CD4-positive, alpha-beta T cell treated with Interleukin-4 for 4 hours (primary cell): ENCODE data around the gene BPNT1.
"Not testable (repeated sequence)": the region's sequence is repeated elsewhere in the genome, so short reads cannot be mapped to it uniquely, and the experiment has no call there.

Source experiments
- DNase-seq: peaks from one replicate; pipeline ENCODE4 v3.0.0-alpha.2; 2020

BPNT1 gene

GRCh38 chr1:220089650-220090556 is at the start of gene BPNT1:
Gene BPNT1 (minus strand): TSS chr1:220089788. CDS start chr1:220079846, 9,942 bp downstream.
- peak; percentile 99 for DNase-seq

- DNase-seq, result peak; percentile 54
Observed at GRCh38 chr1:220137019-220137786, 47.6 kb upstream of the BPNT1 start.

GRCh38 chr1:220135755-220136154 is 46.2 kb upstream of the BPNT1 start:
- DNase-seq, result no peak

- no peak for DNase-seq
Observed at GRCh38 chr1:220129479-220130210, 40.1 kb upstream of the BPNT1 start.

- DNase-seq, result no peak
Observed at GRCh38 chr1:220127076-220127475, 37.5 kb upstream of the BPNT1 start.

GRCh38 chr1:220124542-220124941 is 35.0 kb upstream of the BPNT1 start:
- no peak for DNase-seq

GRCh38 chr1:220123889-220124288 is 34.3 kb upstream of the BPNT1 start:
- DNase-seq, result no peak

GRCh38 chr1:220123066-220123465 is 33.5 kb upstream of the BPNT1 start:
- DNase-seq, result no peak

GRCh38 chr1:220121791-220122530 is 32.4 kb upstream of the BPNT1 start:
- DNase-seq, result no peak

GRCh38 chr1:220119043-220119512 is 29.5 kb upstream of the BPNT1 start:
- DNase-seq, result no peak

- peak; percentile 70 for DNase-seq
Observed at GRCh38 chr1:220113136-220113695, 23.6 kb upstream of the BPNT1 start.

GRCh38 chr1:220112600-220112999 is 23.0 kb upstream of the BPNT1 start:
- not testable (repeated sequence) for DNase-seq

GRCh38 chr1:220110473-220110872 is 20.9 kb upstream of the BPNT1 start:
- DNase-seq, result not testable (repeated sequence)

GRCh38 chr1:220099826-220100225 is 10.2 kb upstream of the BPNT1 start:
- no peak for DNase-seq

- peak; percentile 91 for DNase-seq
Observed at GRCh38 chr1:220094016-220094911, 4.7 kb upstream of the BPNT1 start, which contains the start of gene IARS2. Gene IARS2 (plus strand): TSS chr1:220094132. CDS start chr1:220094217, 85 bp downstream.

GRCh38 chr1:220093361-220094015 is 3.9 kb upstream of the BPNT1 start:
- DNase-seq, result no peak

- no peak for DNase-seq
Observed at GRCh38 chr1:220092694-220093093, 3.1 kb upstream of the BPNT1 start.

- DNase-seq, result not testable (repeated sequence)
Observed at GRCh38 chr1:220086261-220086686, 3.3 kb downstream of the BPNT1 start.

- DNase-seq, result no peak
Observed at GRCh38 chr1:220084460-220084859, 5.1 kb downstream of the BPNT1 start.

GRCh38 chr1:220077887-220078286 is 11.7 kb downstream of the BPNT1 start:
- no peak for DNase-seq
